DOHH2 (cell line): ENCODE data around the gene FADS3.

Experiments
- H3F3A ChIP-seq: fragments of 200-600 bp; sonication (generic), shearing (Covaris generic); 2 replicates; pipeline ENCODE4 v1.6.0; 2016; ENCODE audit warnings: antibody characterized with exemption, mild to moderate bottlenecking; ENCODE audit not compliant: control insufficient read depth, insufficient read depth
- H3K27ac ChIP-seq: fragments of 200-600 bp; sonication (generic); 2 replicates; pipeline ENCODE4 v1.5.1; 2014; ENCODE audit warnings: low read depth, mild to moderate bottlenecking, low read length, moderate library complexity
- H3K27me3 ChIP-seq: fragments of 200-600 bp; sonication (generic); 2 replicates; pipeline ENCODE4 v1.6.1; 2014; ENCODE audit warnings: mild to moderate bottlenecking, low read length, mixed read lengths; ENCODE audit not compliant: control insufficient read depth
- H3K36me3 ChIP-seq: fragments of 200-600 bp; sonication (generic); 2 replicates; pipeline ENCODE4 v1.6.1; 2014; ENCODE audit warnings: mild to moderate bottlenecking, low read length, moderate library complexity, mixed read lengths; ENCODE audit not compliant: control insufficient read depth
- H3K4me1 ChIP-seq: fragments of 200-600 bp; sonication (generic); 2 replicates; pipeline ENCODE4 v1.6.1; 2014; ENCODE audit warnings: mild to moderate bottlenecking, low read length, mixed read lengths; ENCODE audit not compliant: control insufficient read depth
- H3K4me2 ChIP-seq: fragments of 200-600 bp; sonication (generic); 2 replicates; pipeline ENCODE4 v1.6.0; 2014; ENCODE audit warnings: mild to moderate bottlenecking, low read length, moderate library complexity
- H3K4me3 ChIP-seq: fragments of 200-600 bp; sonication (generic); 2 replicates; pipeline ENCODE4 v1.5.1; 2014; ENCODE audit warnings: mild to moderate bottlenecking, low read length, mixed read lengths
- H3K79me2 ChIP-seq: fragments of 200-600 bp; sonication (generic); 2 replicates; pipeline ENCODE4 v1.6.1; 2014; ENCODE audit warnings: mild to moderate bottlenecking, low read length, mixed read lengths; ENCODE audit not compliant: control insufficient read depth
- H3K9me2 ChIP-seq: fragments of 200-600 bp; sonication (generic); replicated peaks from 2 replicates; pipeline ENCODE4 v1.6.1; 2014; ENCODE audit warnings: mild to moderate bottlenecking, low read length, mixed read lengths; ENCODE audit not compliant: control insufficient read depth
- H3K9me3 ChIP-seq: fragments of 200-600 bp; sonication (generic); 2 replicates; pipeline ENCODE4 v1.6.1; 2014; ENCODE audit warnings: antibody characterized with exemption, low read length, mixed read lengths; ENCODE audit not compliant: control insufficient read depth, insufficient read depth
- H4K20me1 ChIP-seq: fragments of 200-600 bp; sonication (generic); 2 replicates; pipeline ENCODE4 v1.6.0; 2014; ENCODE audit warnings: low read depth, mild to moderate bottlenecking, antibody characterized with exemption, low read length, moderate library complexity; ENCODE audit not compliant: control insufficient read depth, insufficient read depth
- EZH2phosphoT487 ChIP-seq: fragments of 200-600 bp; sonication (generic); IDR thresholded peaks from 2 replicates; pipeline ENCODE4 v1.6.1; 2017; ENCODE audit warnings: borderline replicate concordance, mild to moderate bottlenecking, antibody characterized with exemption, low read length, moderate library complexity, mixed read lengths
- TF ChIP-seq, protein P1 (sequence below): fragments of 200-600 bp; sonication (generic); IDR thresholded peaks from one replicate; pipeline ENCODE4 v1.5.1; 2014; ENCODE audit warnings: antibody characterized with exemption, mild to moderate bottlenecking, low read depth, low read length; ENCODE audit not compliant: poor library complexity, severe bottlenecking

Gene FADS3

DNA sequence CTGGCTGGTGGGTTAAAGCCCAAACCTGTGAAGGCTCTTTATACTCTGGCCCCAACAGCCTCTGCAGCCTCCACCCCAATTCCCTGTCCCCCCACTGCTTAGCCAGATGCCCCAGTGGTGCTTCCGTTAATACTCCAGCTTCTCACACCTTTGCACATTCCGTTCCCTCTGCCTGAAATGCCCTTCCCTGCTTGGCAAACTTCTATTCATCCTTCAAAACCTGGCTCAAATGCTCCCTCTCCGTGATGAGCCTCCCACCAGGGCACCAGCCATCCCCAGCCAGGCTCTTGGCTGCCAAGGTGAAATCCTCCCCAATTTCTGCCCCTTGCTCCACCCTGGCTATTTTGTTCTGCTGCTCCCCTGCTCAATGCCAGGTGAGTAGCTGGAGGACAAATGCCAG, 12.5 kb upstream of the FADS3 start:
- Histone ChIP-seq H3K9me3 (no peaks in the 10 kb centered on the region), H3K79me2 (no peaks in the 10 kb centered on the region), H3K4me1 (peaks cover 6% of the 10 kb centered on the region), H3K27ac (no peak overlapping the region), H3K4me3 (no peak overlapping the region), H3K36me3 (no peaks in the 10 kb centered on the region), H3F3A (no peaks in the 10 kb centered on the region), H3K27me3 (peaks cover 3% of the 10 kb centered on the region; the same call in 1 of the 2 replicates), H3K9me2 (no peaks in the 10 kb centered on the region), H4K20me1 (no peaks in the 10 kb centered on the region), H3K4me2 (no peak overlapping the region)
- TF ChIP-seq, protein P1, sequence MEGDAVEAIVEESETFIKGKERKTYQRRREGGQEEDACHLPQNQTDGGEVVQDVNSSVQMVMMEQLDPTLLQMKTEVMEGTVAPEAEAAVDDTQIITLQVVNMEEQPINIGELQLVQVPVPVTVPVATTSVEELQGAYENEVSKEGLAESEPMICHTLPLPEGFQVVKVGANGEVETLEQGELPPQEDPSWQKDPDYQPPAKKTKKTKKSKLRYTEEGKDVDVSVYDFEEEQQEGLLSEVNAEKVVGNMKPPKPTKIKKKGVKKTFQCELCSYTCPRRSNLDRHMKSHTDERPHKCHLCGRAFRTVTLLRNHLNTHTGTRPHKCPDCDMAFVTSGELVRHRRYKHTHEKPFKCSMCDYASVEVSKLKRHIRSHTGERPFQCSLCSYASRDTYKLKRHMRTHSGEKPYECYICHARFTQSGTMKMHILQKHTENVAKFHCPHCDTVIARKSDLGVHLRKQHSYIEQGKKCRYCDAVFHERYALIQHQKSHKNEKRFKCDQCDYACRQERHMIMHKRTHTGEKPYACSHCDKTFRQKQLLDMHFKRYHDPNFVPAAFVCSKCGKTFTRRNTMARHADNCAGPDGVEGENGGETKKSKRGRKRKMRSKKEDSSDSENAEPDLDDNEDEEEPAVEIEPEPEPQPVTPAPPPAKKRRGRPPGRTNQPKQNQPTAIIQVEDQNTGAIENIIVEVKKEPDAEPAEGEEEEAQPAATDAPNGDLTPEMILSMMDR: no peak
- no peak for TF ChIP-seq EZH2phosphoT487

- H4K20me1 ChIP-seq: no peaks in the 10 kb centered on the region
- no peaks in the 10 kb centered on the region for H3K9me3 ChIP-seq
- H3K36me3 ChIP-seq: no peaks in the 10 kb centered on the region
- no peaks in the 10 kb centered on the region for H3K9me2 ChIP-seq
- H3K27me3 ChIP-seq: peaks cover 3% of the 10 kb centered on the region; the same call in 1 of the 2 replicates
- TF ChIP-seq EZH2phosphoT487: no peak
- TF ChIP-seq, protein P1: no peak
- H3K79me2 ChIP-seq: no peaks in the 10 kb centered on the region
- H3F3A ChIP-seq: no peaks in the 10 kb centered on the region
- peaks cover 21% of the 10 kb centered on the region for H3K4me1 ChIP-seq
- H3K4me2 ChIP-seq: no peak overlapping the region
- H3K27ac ChIP-seq: no peak overlapping the region
- no peak overlapping the region for H3K4me3 ChIP-seq
Observed at GRCh38 chr11:61902313-61902712, 11.0 kb upstream of the FADS3 start.

- Histone ChIP-seq H3K4me1 (peaks cover 24% of the 10 kb centered on the region), H3K9me3 (no peaks in the 10 kb centered on the region), H3K4me3 (no peak overlapping the region), H3F3A (no peaks in the 10 kb centered on the region), H3K27ac (no peak overlapping the region), H3K79me2 (no peaks in the 10 kb centered on the region), H3K9me2 (no peaks in the 10 kb centered on the region), H4K20me1 (no peaks in the 10 kb centered on the region), H3K36me3 (no peaks in the 10 kb centered on the region), H3K4me2 (no peak overlapping the region), H3K27me3 (peaks cover 3% of the 10 kb centered on the region; the same call in 1 of the 2 replicates)
- TF ChIP-seq EZH2phosphoT487: no peak
- TF ChIP-seq, protein P1: no peak
Observed at GRCh38 chr11:61901397-61901796, 10.1 kb upstream of the FADS3 start.
